HG03571 (cell line): Measurements from ENCODE around the gene HECA.
"Not testable (repeated sequence)": the region's sequence is repeated elsewhere in the genome, so short reads cannot be mapped to it uniquely, and the experiment has no call there.

ENCODE experiments used
- ATAC-seq: cut with Tn5 transposase; IDR thresholded peaks from one replicate; pipeline ENCODE4 v1.9.1; 2021; ENCODE audit not compliant: unreplicated experiment

HECA gene, protein sequence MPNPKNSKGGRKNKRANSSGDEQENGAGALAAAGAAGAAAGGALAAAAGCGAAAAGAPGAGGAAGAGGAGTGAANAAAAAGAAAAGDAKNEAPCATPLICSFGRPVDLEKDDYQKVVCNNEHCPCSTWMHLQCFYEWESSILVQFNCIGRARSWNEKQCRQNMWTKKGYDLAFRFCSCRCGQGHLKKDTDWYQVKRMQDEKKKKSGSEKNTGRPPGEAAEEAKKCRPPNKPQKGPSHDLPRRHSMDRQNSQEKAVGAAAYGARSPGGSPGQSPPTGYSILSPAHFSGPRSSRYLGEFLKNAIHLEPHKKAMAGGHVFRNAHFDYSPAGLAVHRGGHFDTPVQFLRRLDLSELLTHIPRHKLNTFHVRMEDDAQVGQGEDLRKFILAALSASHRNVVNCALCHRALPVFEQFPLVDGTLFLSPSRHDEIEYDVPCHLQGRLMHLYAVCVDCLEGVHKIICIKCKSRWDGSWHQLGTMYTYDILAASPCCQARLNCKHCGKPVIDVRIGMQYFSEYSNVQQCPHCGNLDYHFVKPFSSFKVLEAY

DNA sequence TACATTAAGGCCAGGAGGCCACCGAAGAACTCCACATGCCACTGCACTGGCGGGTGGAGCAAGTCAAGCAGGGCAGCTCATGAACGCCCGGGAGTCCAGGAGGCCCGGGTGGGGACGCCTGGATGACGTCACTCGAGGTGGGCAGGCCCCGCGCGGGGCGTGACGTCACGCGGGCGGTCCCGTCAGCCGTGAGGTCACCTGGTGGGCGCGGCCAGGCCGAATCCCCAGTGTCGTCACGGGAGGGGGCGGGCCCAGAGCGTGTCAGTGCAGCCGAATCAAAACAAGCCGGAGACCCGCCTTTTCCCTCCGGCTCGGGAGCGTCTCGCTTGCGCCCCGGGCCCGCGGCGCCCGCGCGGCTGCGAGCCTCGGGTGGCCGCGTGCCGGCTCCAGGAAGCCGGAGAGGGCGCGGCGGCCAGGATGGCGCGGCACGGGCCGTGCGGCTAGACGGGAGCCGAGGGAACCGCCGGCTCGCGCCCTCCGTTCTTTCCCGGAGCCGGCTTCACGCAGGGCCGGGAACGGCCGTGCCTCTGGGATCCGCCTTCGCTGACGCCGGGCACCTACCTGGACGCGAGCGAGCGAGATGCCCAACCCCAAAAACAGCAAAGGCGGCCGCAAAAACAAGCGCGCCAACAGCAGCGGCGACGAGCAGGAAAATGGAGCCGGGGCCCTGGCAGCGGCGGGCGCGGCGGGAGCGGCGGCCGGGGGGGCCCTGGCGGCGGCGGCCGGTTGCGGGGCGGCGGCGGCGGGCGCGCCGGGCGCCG lies at the start of gene HECA:
TSS of gene HECA (plus strand) at position 264 of the 761 bp plus-strand sequence. CDS start at position 581, 317 bp downstream.
- ATAC-seq = peak; percentile 85

GRCh38 chr6:139091826-139092225 lies 43.1 kb upstream of the HECA start:
- ATAC-seq = no peak

DNA sequence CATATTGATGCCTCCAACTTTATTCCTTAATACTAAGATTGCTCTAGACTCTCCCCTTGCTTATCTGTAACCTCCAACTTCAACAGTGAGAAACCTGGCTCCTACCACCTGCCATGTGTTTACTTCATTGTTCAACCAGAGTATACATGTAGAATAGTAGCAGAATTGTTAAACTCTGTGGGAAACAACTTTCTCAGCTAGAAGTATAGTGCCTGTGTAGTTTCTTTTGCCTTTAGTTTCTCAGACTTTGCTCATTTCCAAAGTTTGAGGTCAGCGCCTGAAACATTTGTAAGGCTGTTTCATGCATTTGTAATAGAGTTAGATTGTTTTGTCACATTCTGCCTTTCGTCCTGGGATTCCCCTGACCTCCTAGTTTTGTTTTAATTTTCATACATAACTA lies 34.9 kb upstream of the HECA start:
- peak; percentile 76 for ATAC-seq

- ATAC-seq = no peak
These were observed 27.8 kb upstream of the HECA start for GRCh38 chr6:139107051-139107450.

DNA sequence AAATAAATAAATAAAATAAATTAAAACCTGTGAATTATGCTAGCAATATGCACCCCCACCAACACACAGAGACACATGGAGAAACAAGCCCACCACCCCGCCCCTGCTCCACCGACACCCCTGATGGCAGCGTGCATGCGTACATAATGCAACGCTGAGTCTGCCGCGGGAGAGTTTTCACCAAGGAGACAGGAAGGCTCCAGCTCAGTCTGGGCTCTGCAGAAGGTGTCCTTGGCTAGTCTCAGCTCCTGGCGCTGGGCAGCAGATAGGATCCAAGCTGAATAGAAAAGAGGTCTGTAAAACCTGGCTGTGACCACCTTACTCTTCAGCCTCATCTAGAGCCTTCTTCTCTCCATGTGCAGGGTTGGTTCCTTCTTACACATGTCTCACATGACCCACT lies 26.5 kb upstream of the HECA start:
- ATAC-seq = no peak

DNA sequence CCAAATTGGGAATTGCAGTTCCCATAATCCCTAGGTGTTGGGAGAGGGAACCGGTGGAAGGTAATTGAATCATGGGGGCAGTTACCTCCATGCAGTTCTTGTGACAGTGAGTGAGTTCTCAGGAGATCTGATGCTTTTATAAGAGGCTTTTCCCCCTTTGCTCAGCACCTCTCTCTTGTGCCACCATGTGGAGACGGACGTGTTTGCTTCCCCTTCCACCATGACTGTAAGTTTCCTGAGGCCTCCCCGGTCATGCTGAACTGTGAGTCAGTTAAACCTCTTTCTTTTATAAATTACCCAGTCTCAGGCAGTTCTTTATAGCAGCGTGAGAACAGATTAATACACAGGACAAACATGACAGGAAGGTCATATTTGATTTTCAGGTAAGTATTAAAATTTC lies 25.3 kb upstream of the HECA start:
- ATAC-seq = no peak

GRCh38 chr6:139112146-139112545 lies 22.7 kb upstream of the HECA start:
- ATAC-seq = no peak

DNA sequence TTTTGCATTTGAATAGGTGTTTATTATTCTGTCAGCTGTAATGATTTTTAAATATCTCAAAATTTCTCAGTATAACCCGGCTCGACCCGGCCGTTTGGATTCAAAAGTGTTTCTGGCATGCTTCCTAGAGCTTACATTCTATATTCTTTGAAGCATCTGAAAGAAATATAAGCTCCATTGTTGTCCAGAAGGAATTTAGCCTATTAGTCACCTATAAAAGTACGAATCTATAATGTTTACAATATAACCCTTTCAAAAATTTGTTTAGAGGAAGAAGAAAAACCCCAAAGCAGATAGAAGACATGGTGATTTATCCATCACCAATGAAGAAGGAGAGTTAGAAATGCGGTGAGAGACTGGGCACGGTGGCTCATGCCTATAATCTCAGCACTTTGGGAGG lies 22.3 kb upstream of the HECA start:
- no peak for ATAC-seq

- no peak for ATAC-seq
These were observed 20.1 kb upstream of the HECA start for GRCh38 chr6:139114746-139115145.

GRCh38 chr6:139115989-139116758 lies 18.7 kb upstream of the HECA start:
- no peak for ATAC-seq

DNA sequence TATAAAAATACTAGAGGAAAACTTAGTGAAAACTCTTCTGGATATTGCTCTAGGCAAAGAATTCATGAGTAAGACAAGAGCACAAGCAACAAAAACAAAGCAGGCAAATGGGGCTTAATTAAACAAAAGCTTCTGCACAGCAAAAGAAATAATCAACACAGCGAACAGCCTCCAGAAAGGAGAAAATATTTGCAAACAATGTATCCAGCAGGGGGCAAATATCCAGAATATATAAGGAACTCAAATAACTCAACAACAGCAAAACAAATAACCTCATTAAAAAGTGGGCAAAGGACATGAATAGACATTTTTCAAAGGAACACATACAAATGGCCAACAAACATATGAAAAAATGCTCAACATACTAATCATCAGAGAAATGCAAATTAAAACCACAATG lies 17.1 kb upstream of the HECA start:
- no peak for ATAC-seq

DNA sequence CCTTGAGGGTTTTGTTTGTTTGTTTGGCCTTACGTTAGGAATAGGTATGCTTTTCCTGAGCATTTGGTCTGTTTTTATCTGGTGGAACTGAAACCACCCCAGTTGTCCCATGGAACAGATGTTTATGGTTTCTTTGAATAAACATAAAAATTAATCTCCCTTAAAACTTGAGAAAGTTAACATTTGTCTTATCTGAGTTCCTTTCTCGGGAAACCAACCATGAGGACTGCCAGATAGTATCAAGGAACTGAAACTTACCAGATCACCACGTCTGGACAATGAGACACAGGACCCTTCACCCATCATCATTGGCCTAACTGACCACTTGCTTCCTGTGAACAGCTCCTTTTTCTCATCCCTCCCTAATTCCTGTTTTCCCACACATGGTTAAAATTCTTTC lies 15.3 kb upstream of the HECA start:
- ATAC-seq = no peak

DNA sequence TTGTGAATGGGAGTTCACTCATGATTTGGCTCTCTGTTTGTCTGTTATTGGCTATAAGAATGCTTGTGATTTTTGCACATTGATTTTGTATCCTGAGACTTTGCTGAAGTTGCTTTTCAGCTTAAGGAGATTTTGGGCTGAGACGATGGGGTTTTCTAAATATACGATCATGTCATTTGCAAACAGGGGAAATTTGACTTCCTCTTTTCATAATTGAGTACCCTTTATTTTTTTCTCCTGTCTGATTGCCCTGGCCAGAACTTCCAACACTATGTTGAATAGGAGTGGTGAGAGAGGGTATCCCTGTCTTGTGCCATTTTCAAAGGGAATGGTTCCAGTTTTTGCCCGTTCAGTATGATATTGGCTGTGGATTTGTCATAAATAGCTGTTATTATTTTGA lies 12.1 kb upstream of the HECA start:
- ATAC-seq = not testable (repeated sequence)

GRCh38 chr6:139124887-139125672 lies 9.8 kb upstream of the HECA start:
- peak; percentile 100 for ATAC-seq

DNA sequence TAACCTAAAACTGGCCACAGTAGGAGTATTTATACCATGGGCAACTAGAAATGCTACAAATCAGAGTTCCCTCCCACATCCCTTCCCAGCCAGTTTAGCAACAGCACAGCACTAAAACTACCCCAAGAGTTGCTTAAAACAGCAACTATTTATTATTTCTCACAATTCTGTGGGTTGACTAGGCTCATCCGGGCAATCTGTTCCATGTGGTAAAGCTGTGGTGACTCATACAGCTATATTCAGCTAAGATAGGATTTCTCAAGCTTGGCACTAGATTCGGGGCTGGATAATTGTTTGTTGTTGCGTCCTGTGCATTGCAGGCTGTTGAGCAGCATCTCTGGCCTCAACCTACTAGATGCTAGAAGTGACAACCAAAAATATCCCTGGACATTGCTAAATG lies 8.6 kb upstream of the HECA start:
- ATAC-seq = no peak

GRCh38 chr6:139126931-139127330 lies 7.9 kb upstream of the HECA start:
- no peak for ATAC-seq

DNA sequence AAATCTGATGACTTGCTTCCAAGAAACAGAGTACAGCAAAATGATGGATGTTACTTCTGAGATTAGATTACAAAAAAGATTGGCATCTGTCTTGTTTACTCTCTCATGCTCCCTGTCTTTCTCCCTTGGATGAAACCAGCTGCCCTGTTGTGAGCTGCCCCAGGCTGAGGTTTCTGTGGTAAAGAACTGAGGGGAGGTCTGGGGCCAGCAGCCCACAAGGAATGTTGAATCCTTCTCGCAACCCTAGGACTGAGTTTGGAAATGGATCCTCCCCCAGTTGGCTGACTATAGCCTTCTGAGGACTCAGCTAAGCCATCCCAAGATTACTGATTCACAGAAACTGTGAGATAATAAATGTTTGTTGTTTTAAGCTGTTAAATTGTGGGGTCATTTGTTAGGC lies 5.6 kb upstream of the HECA start:
- ATAC-seq = no peak

DNA sequence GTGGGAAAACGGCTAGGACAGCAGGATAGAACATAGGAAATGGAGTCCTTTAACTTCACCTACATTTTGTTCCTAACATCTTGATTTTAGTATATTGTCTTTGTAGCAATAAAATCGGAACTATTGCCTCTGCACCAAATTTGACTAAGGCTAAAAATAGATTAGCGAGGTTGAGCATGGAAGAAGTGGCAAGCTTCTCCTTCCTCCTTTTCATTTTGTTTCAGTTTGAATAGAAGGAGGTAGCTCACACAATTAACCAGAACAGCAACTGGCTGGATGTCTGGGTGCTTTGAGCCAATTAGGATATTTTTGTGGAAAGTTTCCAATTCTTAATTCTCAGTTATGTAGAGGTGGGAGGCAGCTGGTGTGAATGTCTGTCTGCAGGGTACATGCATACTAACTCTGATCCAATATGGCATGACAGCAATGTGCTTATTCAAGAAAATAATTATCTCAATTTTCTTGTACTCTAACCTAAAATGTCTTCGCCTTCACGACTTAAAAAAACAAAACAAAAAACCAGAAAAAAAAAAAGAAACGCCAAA lies 3.1 kb upstream of the HECA start:
- ATAC-seq = no peak

- ATAC-seq = no peak
These were observed 1.4 kb upstream of the HECA start for GRCh38 chr6:139133262-139134063.

DNA sequence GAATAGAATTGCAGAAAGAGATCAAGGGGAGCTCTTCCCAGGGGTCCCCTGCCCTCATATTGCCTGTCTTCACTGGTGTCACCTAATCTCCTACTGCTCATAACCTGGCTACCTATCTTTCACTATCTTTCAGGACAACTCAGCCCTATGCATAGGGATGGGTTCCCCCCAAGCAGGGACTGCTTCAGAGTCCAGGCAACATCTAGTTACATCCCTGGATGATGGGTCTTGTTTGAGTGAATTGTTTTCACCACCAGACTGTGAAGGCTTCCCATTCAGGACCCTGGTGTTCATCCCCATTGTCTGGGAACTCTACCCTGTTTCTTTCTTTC lies 850 bp upstream of the HECA start:
- ATAC-seq = no peak
